Measurements from ENCODE around the gene ADCY7. TPM values are rescaled to one million over a fixed set of nuclear protein-coding genes. Genes with fewer than 3 reads are reported as not detected.

The ADCY7 gene
- total and polyA plus RNA-seq, 2 donors from 2014 or later = 0.86 to 40.5 TPM

- intact Hi-C loops (cut with DNase I) = no loop called here
- FAIRE-seq = no peak
These were observed 54.0 kb downstream of the ADCY7 start for GRCh38 chr16:50320310-50320709.

GRCh38 chr16:50322333-50322732 is 56.0 kb downstream of the ADCY7 start:
- H3K9ac ChIP-seq (ENCODE audit: low read length in 3 of 3) = no peak overlapping the region
- peaks cover 21 to 55% (median 28%) of the 10 kb centered on the region in 3 donors for H3K36me3 ChIP-seq (ENCODE audit: control insufficient read depth in 2 of 3, insufficient read depth in 3 of 3, low read length in 3 of 3)
- H3K27me3 ChIP-seq (ENCODE audit: control insufficient read depth, insufficient read depth, low read length) = no peaks in the 10 kb centered on the region
- no peak overlapping the region for H3K4me3 ChIP-seq (ENCODE audit: low read length in 3 of 3)
- no peak for TF ChIP-seq CTCF (IDR thresholded peaks at IDR 0.05; ENCODE audit: borderline replicate concordance, extremely low read depth, insufficient read depth)
- no peaks in the 10 kb centered on the region for H3K9me3 ChIP-seq (ENCODE audit: control insufficient read depth in 2 of 3, insufficient read depth in 1 of 3, low read length in 3 of 3)
- H3K4me1 ChIP-seq (ENCODE audit: control insufficient read depth in 2 of 3, insufficient read depth in 2 of 3, low read depth in 1 of 3, low read length in 3 of 3) = peaks cover 0 to 2% (median 0%) of the 10 kb centered on the region in 3 donors
- FAIRE-seq = no peak
- DNase-seq = no peak
- intact Hi-C loops (cut with DNase I) = no loop called here
- H3K27ac ChIP-seq (ENCODE audit: low read depth in 2 of 2, low read length in 2 of 2) = no peak overlapping the region

More at GRCh38 chr16:50320310-50320709, 54.0 kb downstream of the ADCY7 start:
- no peaks in the 10 kb centered on the region for H3K9me3 ChIP-seq (ENCODE audit: control insufficient read depth in 2 of 3, insufficient read depth in 1 of 3, low read length in 3 of 3)
- H3K9ac ChIP-seq (ENCODE audit: low read length in 3 of 3) = no peak overlapping the region
- no peaks in the 10 kb centered on the region for H3K27me3 ChIP-seq (ENCODE audit: control insufficient read depth, insufficient read depth, low read length)
- peaks cover 0 to 3% (median 2%) of the 10 kb centered on the region in 3 donors for H3K4me1 ChIP-seq (ENCODE audit: control insufficient read depth in 2 of 3, insufficient read depth in 2 of 3, low read depth in 1 of 3, low read length in 3 of 3)
- no peak overlapping the region for H3K27ac ChIP-seq (ENCODE audit: low read depth in 2 of 2, low read length in 2 of 2)
- no peak for DNase-seq
- no peak overlapping the region for H3K4me3 ChIP-seq (ENCODE audit: low read length in 3 of 3)
- no peak for TF ChIP-seq CTCF (IDR thresholded peaks at IDR 0.05; ENCODE audit: borderline replicate concordance, extremely low read depth, insufficient read depth)
- H3K36me3 ChIP-seq (ENCODE audit: control insufficient read depth in 2 of 3, insufficient read depth in 3 of 3, low read length in 3 of 3) = peaks cover 21 to 61% (median 30%) of the 10 kb centered on the region in 3 donors

GRCh38 chr16:50323335-50324011 is 57.1 kb downstream of the ADCY7 start:
- H3K36me3 ChIP-seq (ENCODE audit: control insufficient read depth in 2 of 3, insufficient read depth in 3 of 3, low read length in 3 of 3) = peaks cover 21 to 51% (median 30%) of the 10 kb centered on the region in 3 donors
- H3K9me3 ChIP-seq (ENCODE audit: control insufficient read depth in 2 of 3, insufficient read depth in 1 of 3, low read length in 3 of 3) = no peaks in the 10 kb centered on the region
- H3K27me3 ChIP-seq (ENCODE audit: control insufficient read depth, insufficient read depth, low read length) = no peaks in the 10 kb centered on the region
- intact Hi-C loops (cut with DNase I) = no loop called here
- no peaks in the 10 kb centered on the region for H3K4me1 ChIP-seq (ENCODE audit: control insufficient read depth in 2 of 3, insufficient read depth in 2 of 3, low read depth in 1 of 3, low read length in 3 of 3)
- DNase-seq (peak in 2 of 5 donors; percentile 35 to 44), FAIRE-seq (no peak)
- H3K9ac ChIP-seq (ENCODE audit: low read length in 3 of 3) = no peak overlapping the region
- TF ChIP-seq CTCF (IDR thresholded peaks at IDR 0.05; ENCODE audit: borderline replicate concordance, extremely low read depth, insufficient read depth) = no peak
- no peak overlapping the region for H3K27ac ChIP-seq (ENCODE audit: low read depth in 2 of 2, low read length in 2 of 2)
- H3K4me3 ChIP-seq (ENCODE audit: low read length in 3 of 3) = no peak overlapping the region

Measured in kidney (tissue), 14 donors.